ENCODE measurements around the gene UBD. TPM values are rescaled to one million over a fixed set of nuclear protein-coding genes. Genes with fewer than 3 reads are reported as not detected.

The UBD gene
- total RNA-seq, 1 experiment from 2014 or later: not detected

DNA sequence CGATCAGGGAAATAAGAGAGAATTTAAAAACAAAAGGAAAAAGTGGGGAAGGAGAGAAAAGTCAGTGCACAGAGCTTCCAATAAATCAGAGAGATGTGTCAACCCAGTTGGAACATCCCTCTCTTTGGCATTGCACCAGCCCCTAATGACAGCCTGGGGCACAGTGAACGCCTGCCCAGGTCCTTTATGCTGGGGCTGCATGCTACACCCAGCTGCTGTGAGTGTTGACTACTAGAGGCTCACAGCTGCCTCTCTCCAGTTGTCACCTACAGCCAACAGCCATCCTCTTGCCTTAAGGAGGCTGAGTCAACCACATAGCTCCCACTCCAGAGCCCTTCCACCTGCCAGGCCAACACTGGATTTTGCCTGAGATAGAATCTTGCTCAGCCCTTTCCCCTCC lies 44.4 kb upstream of the UBD start:
- Mint-ChIP-seq H3K4me1 (peaks cover 12 to 16% of the 10 kb centered on the region in 2 experiments), H3K27ac (peak overlapping the region; percentile 21 to 69 (median 24); a peak in 3 of 7 replicates), H3K27me3 (ENCODE audit: low read depth) (peaks cover 2% of the 10 kb centered on the region; the same call in 1 of the 2 replicates), H3K36me3 (ENCODE audit: insufficient read depth in 1 of 3, low read depth in 3 of 3) (peaks cover 69 to 95% (median 81%) of the 10 kb centered on the region in 3 experiments; a peak in 6 of 7 replicates), H3K4me3 (peak overlapping the region in 1 of 2 experiments; percentile 7; a peak in 1 of 5 replicates), H3K9me3 (no peaks in the 10 kb centered on the region)
- Histone ChIP-seq H3K56ac (ENCODE audit: insufficient read length, low read depth, low read length) (no peak overlapping the region), H2BK20ac (ENCODE audit: low read depth, low read length, poor library complexity, severe bottlenecking) (no peak overlapping the region), H4K20me1 (ENCODE audit: control insufficient read depth, insufficient read depth, insufficient read length) (peaks cover 4% of the 10 kb centered on the region), H4K8ac (replicated peaks; ENCODE audit: insufficient read length, low read depth, low read length) (no peak overlapping the region), H3K79me2 (ENCODE audit: insufficient read depth, low read length) (no peaks in the 10 kb centered on the region), H3K4ac (ENCODE audit: low read depth, low read length) (no peak overlapping the region), H2AK5ac (ENCODE audit: insufficient read length, low read length) (no peak overlapping the region), H3K23me2 (ENCODE audit: insufficient read length, low read depth, low read length, poor library complexity, severe bottlenecking) (no peaks in the 10 kb centered on the region), H3T11ph (ENCODE audit: low read length) (no peak overlapping the region), H3K4me1 (ENCODE audit: insufficient read depth, low read length) (no peaks in the 10 kb centered on the region), H3K27me3 (ENCODE audit: insufficient read depth, low read length) (no peaks in the 10 kb centered on the region), H3K23ac (ENCODE audit: insufficient read length, low read depth, low read length) (no peak overlapping the region), H2BK15ac (ENCODE audit: low read depth, low read length) (no peak overlapping the region), H3K27ac (ENCODE audit: insufficient read length, low read depth, low read length) (no peak overlapping the region), H3K9me3 (ENCODE audit: control insufficient read depth, low read depth, low read length) (no peaks in the 10 kb centered on the region), H3K4me2 (ENCODE audit: insufficient read depth, insufficient read length, low read length) (no peak overlapping the region), H3K14ac (ENCODE audit: insufficient read depth, low read length) (no peak overlapping the region), H4K5ac (ENCODE audit: insufficient read length, low read depth, low read length) (no peak overlapping the region), H2BK12ac (ENCODE audit: insufficient read length, low read depth, low read length) (no peak overlapping the region), H2AFZ (ENCODE audit: low read length) (no peak overlapping the region), H3K18ac (ENCODE audit: insufficient read length, low read depth, low read length) (no peak overlapping the region), H3K9ac (ENCODE audit: extremely low read depth, insufficient read length, low read length) (no peak overlapping the region), H4K91ac (ENCODE audit: insufficient read length, low read depth, low read length) (no peak overlapping the region), H3K79me1 (ENCODE audit: insufficient read depth, low read depth, low read length, poor library complexity, severe bottlenecking) (no peaks in the 10 kb centered on the region), H2BK120ac (ENCODE audit: low read depth, low read length, poor library complexity, severe bottlenecking) (no peak overlapping the region), H2BK5ac (ENCODE audit: insufficient read length, low read length) (no peak overlapping the region)
- no CpG with 5 or more reads among the region's 2 CpGs for WGBS (ENCODE audit: extremely low coverage, insufficient read length, low lambda C conversion rate)
- TF ChIP-seq, protein P1, sequence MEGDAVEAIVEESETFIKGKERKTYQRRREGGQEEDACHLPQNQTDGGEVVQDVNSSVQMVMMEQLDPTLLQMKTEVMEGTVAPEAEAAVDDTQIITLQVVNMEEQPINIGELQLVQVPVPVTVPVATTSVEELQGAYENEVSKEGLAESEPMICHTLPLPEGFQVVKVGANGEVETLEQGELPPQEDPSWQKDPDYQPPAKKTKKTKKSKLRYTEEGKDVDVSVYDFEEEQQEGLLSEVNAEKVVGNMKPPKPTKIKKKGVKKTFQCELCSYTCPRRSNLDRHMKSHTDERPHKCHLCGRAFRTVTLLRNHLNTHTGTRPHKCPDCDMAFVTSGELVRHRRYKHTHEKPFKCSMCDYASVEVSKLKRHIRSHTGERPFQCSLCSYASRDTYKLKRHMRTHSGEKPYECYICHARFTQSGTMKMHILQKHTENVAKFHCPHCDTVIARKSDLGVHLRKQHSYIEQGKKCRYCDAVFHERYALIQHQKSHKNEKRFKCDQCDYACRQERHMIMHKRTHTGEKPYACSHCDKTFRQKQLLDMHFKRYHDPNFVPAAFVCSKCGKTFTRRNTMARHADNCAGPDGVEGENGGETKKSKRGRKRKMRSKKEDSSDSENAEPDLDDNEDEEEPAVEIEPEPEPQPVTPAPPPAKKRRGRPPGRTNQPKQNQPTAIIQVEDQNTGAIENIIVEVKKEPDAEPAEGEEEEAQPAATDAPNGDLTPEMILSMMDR (conservative IDR thresholded peaks at IDR 0.05): no peak
- DNase-seq: no peak

Measured in H9 (cell line).